ENCODE results near the gene FRMD4B. TPM values are rescaled to one million over a fixed set of nuclear protein-coding genes. Genes with fewer than 3 reads are reported as not detected.

FRMD4B gene
- total RNA-seq, 2 experiments from 2014 or later: 8.3 to 8.9 TPM

GRCh38 chr3:69121513-69121912, 264.4 kb downstream of the FRMD4B start:
- POLR2A ChIA-PET: interaction anchor here (0.7 kb wide), 1 partner anchor 15 kb away, joined by 3 read pairs; no protein-coding TSS in a partner anchor
- no peak for ATAC-seq (ENCODE audit: low read depth)
- Mint-ChIP-seq H3K9me3 (no peaks in the 10 kb centered on the region), H3K4me1 (peaks cover 5% of the 10 kb centered on the region), H3K36me3 (no peaks in the 10 kb centered on the region), H3K27me3 (no peaks in the 10 kb centered on the region), H3K27ac (no peak overlapping the region), H3K4me3 (no peak overlapping the region)
- no peak for DNase-seq

GRCh38 chr3:69120879-69121464, 264.9 kb downstream of the FRMD4B start:
- Mint-ChIP-seq H3K27me3 (no peaks in the 10 kb centered on the region), H3K4me3 (no peak overlapping the region), H3K4me1 (peaks cover 5% of the 10 kb centered on the region), H3K9me3 (no peaks in the 10 kb centered on the region), H3K27ac (no peak overlapping the region), H3K36me3 (no peaks in the 10 kb centered on the region)
- peak; percentile 78 for ATAC-seq (ENCODE audit: low read depth)
- POLR2A ChIA-PET: interaction anchor here (0.7 kb wide), 1 partner anchor 14 kb away, joined by 3 read pairs; no protein-coding TSS in a partner anchor
- DNase-seq: peak; percentile 56

Data from activated naive CD8-positive, alpha-beta T cell treated with anti-CD3 and anti-CD28 coated beads, Interleukin-2, amount 10 ng/mL, durations not matched to agents 7 days and 5 days (primary cell).